Heart right ventricle (tissue), 16 donors: ENCODE measurements around the gene PLS3. TPM values are rescaled to one million over a fixed set of nuclear protein-coding genes. Genes with fewer than 3 reads are reported as not detected.
A peak's percentile ranks its signal among the peaks of the same experiment; 100 is the strongest.

ENCODE experiments used
- ATAC-seq, 8 donors: fragments of 200-7000 bp; cut with Tn5 transposase; one replicate each; pipeline ENCODE4 v1.9.1; 2020; ENCODE audit warnings: mild to moderate bottlenecking in 8 of 8, moderate library complexity in 8 of 8, moderate number of reproducible peaks in 1 of 8
- DNase-seq, 2 donors: peaks; one replicate each; pipeline ENCODE4 v3.0.0-alpha.2; 2020
- H3K27ac ChIP-seq, 10 donors: fragments of 200-600 bp; sonication (generic) in 2 of 10; one replicate each; pipeline versions ENCODE4 v1.5.0 to v1.8.0; 2020 to 2022; ENCODE audit warnings: mild to moderate bottlenecking in 3 of 10
- H3K27me3 ChIP-seq, 7 donors: fragments of 200-600 bp; one replicate each; pipeline ENCODE4 v1.8.0; 2021 to 2022; ENCODE audit warnings: mild to moderate bottlenecking in 2 of 7
- H3K36me3 ChIP-seq, 9 donors: fragments of 200-600 bp; sonication (generic) in 1 of 9; one replicate each; pipeline versions ENCODE4 v1.5.0 to v1.8.0; 2020 to 2022; ENCODE audit warnings: mild to moderate bottlenecking in 2 of 9
- H3K4me1 ChIP-seq, 9 donors: fragments of 200-600 bp; sonication (generic) in 1 of 9; one replicate each; pipeline versions ENCODE4 v1.5.0 to v1.8.0; 2020 to 2022; ENCODE audit warnings: mild to moderate bottlenecking in 4 of 9
- H3K4me3 ChIP-seq, 10 donors: fragments of 200-600 bp; sonication (generic) in 2 of 10; one replicate each; pipeline versions ENCODE4 v1.5.0 to v1.8.0; 2020 to 2022; ENCODE audit warnings: mild to moderate bottlenecking in 7 of 10, moderate library complexity in 2 of 10
- H3K9me3 ChIP-seq, 11 donors: fragments of 200-600 bp in 10 of 11; sonication (generic) in 2 of 11; one replicate each; pipeline versions ENCODE4 v1.5.0 to v1.8.0; 2013 to 2022; ENCODE audit warnings: mild to moderate bottlenecking in 2 of 11, control low read depth in 1 of 11, moderate library complexity in 1 of 11
- WGBS, 2 donors: extraction: QIAGEN DNeasy Blood & Tissue Kit; methylation state at CpG; one replicate each; pipeline ENCODE4 v1.1.7; 2013; ENCODE audit warnings: inconsistent platforms in 1 of 2; 5-methylcytosine and 5-hydroxymethylcytosine counted together
- intact Hi-C, 10 donors: fragments of 100-400 bp; cut with DNase I; formaldehyde crosslinking; loops; one replicate each; pipeline versions ENCODE4 v1.11.1 to v1.14.2; 2022
- polyA plus RNA-seq, 2 donors: library from polyadenylated mRNA; stranded (reverse); fragments of 200-250 nt; gene quantifications; one replicate each; pipeline ENCODE4 v1.2.3, GENCODE V29; 2013
- total RNA-seq, 10 donors: library from RNA; stranded (reverse); fragmentation: NEBNext Ultra II Directional in 3 of 10; extraction: Animal tissue kit (Norgen Biotek cat#: 25700) in 3 of 10; gene quantifications; one replicate each; pipeline versions ENCODE4 v1.2.1 to v1.2.4, GENCODE V29; 2021 to 2023
- TF ChIP-seq, protein P1 (sequence below), 9 donors: fragments of 200-600 bp; sonication (generic) in 2 of 9; IDR thresholded peaks; one replicate each; pipeline versions ENCODE4 v1.5.0 to v1.8.0; 2021 to 2022; ENCODE audit warnings: antibody characterized with exemption in 9 of 9, mild to moderate bottlenecking in 5 of 9, moderate library complexity in 1 of 9
- donor health status: Arrhythmogenic right ventricular cardiomyopathy.
- donor health status: ischemic (EF 13 %, LVEDD 7.1; RV severe dilation, severe dysfunction).
- donor health status: healthy with polysubstance abuse.
- donor health status: DM: no; HTN: yes; CAD: no.
- donor health status: DM: no; HTN: no; CAD: no.
- donor health status: ischemic (EF 25% LVEDD 6.9; RV normal size, moderate dysfunction).
- donor health status: ischemic (EF 25% LVEDD 5.7; RV mildly dilated, moderate dysfunction).
- donor health status: healthy.
- donor health status: DM: yes; HTN: yes; CAD: no.
- donor health status: Ischemic cardiomyopathy.
- donor health status: ischemic (EF 35%, LVEDD 5.7; RV mildly dilated, moderate dysfunction).
- donor health status: nonischemic (EF 11% LVEDD 7.7; RV severe dilation, severe dysfunction).
- donor health status: DM: yes; HTN: yes; CAD: no.
- donor health status: PGD.
- donor health status: ischemic (EF 29% LVEDD 5.4; RV normal size, mild dysfunction).
- donor health status: nonischemic (EF 23%, LVEDD 6.1; RV moderate dilation, normal function).

PLS3 gene
- total and polyA plus RNA-seq, 12 donors: 29.7 to 56.9 (median 38.0) TPM

DNA sequence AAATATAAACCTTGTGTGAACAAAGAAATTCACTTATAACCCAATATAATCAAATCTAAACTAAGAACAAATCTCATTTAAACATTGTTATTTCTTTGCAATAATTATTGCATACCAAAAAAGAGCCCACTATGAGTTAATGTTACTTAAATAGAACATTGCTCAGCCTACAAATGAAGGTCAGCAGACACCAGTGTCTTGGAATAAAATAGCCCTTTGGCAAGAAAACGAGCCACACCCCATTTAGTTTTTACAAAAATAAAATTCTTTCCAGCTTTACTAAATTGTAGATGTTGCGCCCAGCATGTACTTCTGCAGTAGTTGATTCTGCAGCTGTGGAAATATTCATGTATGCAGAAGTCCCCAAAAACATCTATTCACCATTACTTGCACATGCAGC, 12.2 kb downstream of the PLS3 start:
- peak overlapping the region in 9 of 10 donors; percentile 16 to 67 (median 52) for H3K27ac ChIP-seq
- no peak overlapping the region for H3K4me3 ChIP-seq
- ATAC-seq: peak in 7 of 8 donors; percentile 53 to 82 (median 74)
- 16 to 18% methylated on average over 2 of the region's 2 CpGs for WGBS, 2 donors
- DNase-seq: no peak
- peaks cover 0 to 41% (median 0%) of the 10 kb centered on the region in 9 donors for H3K4me1 ChIP-seq
- no peaks in the 10 kb centered on the region for H3K9me3 ChIP-seq
- peaks cover 0 to 20% (median 0%) of the 10 kb centered on the region in 9 donors for H3K36me3 ChIP-seq
- intact Hi-C loops: loop anchor here in 1 of 10 donors (10.0 kb wide), 1 partner anchor 62 kb away; no protein-coding TSS in a partner anchor
- TF ChIP-seq, protein P1, sequence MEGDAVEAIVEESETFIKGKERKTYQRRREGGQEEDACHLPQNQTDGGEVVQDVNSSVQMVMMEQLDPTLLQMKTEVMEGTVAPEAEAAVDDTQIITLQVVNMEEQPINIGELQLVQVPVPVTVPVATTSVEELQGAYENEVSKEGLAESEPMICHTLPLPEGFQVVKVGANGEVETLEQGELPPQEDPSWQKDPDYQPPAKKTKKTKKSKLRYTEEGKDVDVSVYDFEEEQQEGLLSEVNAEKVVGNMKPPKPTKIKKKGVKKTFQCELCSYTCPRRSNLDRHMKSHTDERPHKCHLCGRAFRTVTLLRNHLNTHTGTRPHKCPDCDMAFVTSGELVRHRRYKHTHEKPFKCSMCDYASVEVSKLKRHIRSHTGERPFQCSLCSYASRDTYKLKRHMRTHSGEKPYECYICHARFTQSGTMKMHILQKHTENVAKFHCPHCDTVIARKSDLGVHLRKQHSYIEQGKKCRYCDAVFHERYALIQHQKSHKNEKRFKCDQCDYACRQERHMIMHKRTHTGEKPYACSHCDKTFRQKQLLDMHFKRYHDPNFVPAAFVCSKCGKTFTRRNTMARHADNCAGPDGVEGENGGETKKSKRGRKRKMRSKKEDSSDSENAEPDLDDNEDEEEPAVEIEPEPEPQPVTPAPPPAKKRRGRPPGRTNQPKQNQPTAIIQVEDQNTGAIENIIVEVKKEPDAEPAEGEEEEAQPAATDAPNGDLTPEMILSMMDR (IDR thresholded peaks at IDR 0.05): no peak
- peaks cover 0 to 35% (median 0%) of the 10 kb centered on the region in 7 donors for H3K27me3 ChIP-seq

DNA sequence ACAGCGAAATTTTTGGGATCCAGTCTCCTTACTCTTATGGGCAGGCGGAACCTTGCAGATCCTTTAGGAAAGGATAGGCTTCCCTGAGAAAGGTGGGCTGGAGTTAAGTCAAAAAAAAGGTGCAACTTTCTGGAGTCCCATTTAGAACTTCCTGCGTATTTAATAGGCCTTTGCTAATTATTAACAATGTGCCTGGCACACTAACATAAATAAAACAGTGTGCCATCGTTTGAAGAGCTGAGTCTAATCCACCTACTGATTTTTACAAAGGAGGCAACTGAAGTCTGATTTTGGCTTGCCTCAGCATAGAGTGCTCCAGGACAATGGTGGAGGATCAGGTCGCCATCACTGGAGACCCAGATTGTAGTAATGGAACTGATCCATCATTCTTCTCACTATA, 15.7 kb downstream of the PLS3 start:
- H3K36me3 ChIP-seq: peaks cover 0 to 26% (median 0%) of the 10 kb centered on the region in 9 donors
- ATAC-seq (no peak), DNase-seq (no peak)
- peaks cover 0 to 46% (median 0%) of the 10 kb centered on the region in 7 donors for H3K27me3 ChIP-seq
- WGBS, 2 donors: 88 to 93% methylated on average over 5 of the region's 5 CpGs
- no peak overlapping the region for H3K27ac ChIP-seq
- no peak overlapping the region for H3K4me3 ChIP-seq
- H3K9me3 ChIP-seq: no peaks in the 10 kb centered on the region
- TF ChIP-seq, protein P1 (IDR thresholded peaks at IDR 0.05): no peak
- peaks cover 0 to 44% (median 8%) of the 10 kb centered on the region in 9 donors for H3K4me1 ChIP-seq
- intact Hi-C loops: loop anchor here in 1 of 10 donors (10.0 kb wide), 1 partner anchor 58 kb away; no protein-coding TSS in a partner anchor

DNA sequence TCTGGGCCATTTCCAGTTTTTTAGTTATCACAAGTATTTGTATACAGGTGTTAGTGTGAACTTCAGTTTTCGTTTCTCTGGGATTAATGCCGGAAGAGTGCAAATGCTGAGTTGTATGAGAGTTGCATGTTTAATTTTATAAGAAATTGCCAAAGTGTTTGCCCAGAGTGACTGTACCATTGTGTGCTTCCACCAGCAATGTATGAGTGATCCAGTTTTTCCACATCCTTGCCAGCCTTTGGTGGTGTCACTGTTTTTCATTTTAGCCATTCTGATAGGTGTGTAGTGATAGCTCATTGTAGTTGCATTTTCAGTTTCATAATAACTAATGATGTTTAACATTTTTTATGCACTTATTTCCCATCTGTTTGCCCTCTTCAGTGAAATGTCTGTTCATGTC, 18.4 kb downstream of the PLS3 start:
- 98 to 100% methylated on average over 2 of the region's 2 CpGs for WGBS, 2 donors
- Histone ChIP-seq H3K4me1 (peaks cover 0 to 47% (median 21%) of the 10 kb centered on the region in 9 donors), H3K36me3 (peaks cover 0 to 26% (median 0%) of the 10 kb centered on the region in 9 donors), H3K4me3 (no peak overlapping the region), H3K27ac (peak overlapping the region in 1 of 10 donors; percentile 81), H3K27me3 (peaks cover 0 to 53% (median 0%) of the 10 kb centered on the region in 7 donors), H3K9me3 (no peaks in the 10 kb centered on the region)
- ATAC-seq (no peak), DNase-seq (no peak)
- intact Hi-C loops: loop anchor here in 1 of 10 donors (10.0 kb wide), 1 partner anchor 55 kb away; no protein-coding TSS in a partner anchor
- TF ChIP-seq, protein P1 (IDR thresholded peaks at IDR 0.05): no peak

DNA sequence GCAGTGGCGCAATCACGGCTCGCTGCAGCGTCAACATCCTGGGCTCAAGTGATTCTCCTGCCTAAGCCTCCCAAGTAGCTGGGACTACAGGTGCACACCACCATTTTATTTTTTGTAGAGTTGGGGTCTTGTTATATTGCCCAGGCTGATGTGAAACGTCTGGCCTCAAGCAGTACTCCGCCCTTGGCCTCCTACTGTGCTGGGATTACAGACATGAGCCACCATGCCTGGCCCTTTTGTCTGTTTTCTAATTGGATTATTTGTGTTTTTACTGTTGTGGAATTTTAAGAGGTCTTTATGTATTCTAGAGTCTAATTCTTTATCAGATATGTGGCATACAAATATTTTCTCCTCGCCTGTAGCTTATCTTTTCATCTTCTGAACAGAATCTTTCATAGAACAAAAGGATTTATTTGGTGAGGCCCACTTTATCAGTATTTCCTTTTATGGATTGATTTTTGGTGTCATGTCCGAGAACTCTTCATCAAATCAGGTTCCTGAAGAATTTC, 18.9 kb downstream of the PLS3 start:
- WGBS, 2 donors: 83 to 90% methylated on average over 8 of the region's 8 CpGs
- Histone ChIP-seq H3K27ac (peak overlapping the region in 4 of 10 donors; percentile 4 to 81 (median 52)), H3K4me1 (peaks cover 0 to 53% (median 25%) of the 10 kb centered on the region in 9 donors), H3K36me3 (peaks cover 0 to 26% (median 0%) of the 10 kb centered on the region in 9 donors), H3K27me3 (peaks cover 0 to 58% (median 0%) of the 10 kb centered on the region in 7 donors), H3K9me3 (no peaks in the 10 kb centered on the region), H3K4me3 (no peak overlapping the region)
- intact Hi-C loops: loop anchor here in 1 of 10 donors (10.0 kb wide), 1 partner anchor 55 kb away; no protein-coding TSS in a partner anchor
- ATAC-seq (no peak), DNase-seq (no peak)
- TF ChIP-seq, protein P1 (IDR thresholded peaks at IDR 0.05): no peak
